IPS-18a (cell line): ENCODE results near the gene BCLAF1.

Source experiments
- H3K27ac ChIP-seq: one replicate; pipeline ENCODE4 v1.5.1; 2013; ENCODE audit warnings: low read length
- H3K27me3 ChIP-seq: one replicate; pipeline ENCODE4 v1.6.1; 2013; ENCODE audit warnings: mild to moderate bottlenecking, low read length; ENCODE audit not compliant: control insufficient read depth, insufficient read depth
- H3K36me3 ChIP-seq: one replicate; pipeline ENCODE4 v1.6.1; 2013; ENCODE audit warnings: low read depth, low read length; ENCODE audit not compliant: control insufficient read depth
- H3K4me1 ChIP-seq: one replicate; pipeline ENCODE4 v1.6.1; 2013; ENCODE audit warnings: low read depth, low read length; ENCODE audit not compliant: control insufficient read depth
- H3K4me3 ChIP-seq: one replicate; pipeline ENCODE4 v1.5.1; 2013; ENCODE audit warnings: low read length
- H3K9ac ChIP-seq: one replicate; pipeline ENCODE4 v1.6.1; 2013; ENCODE audit warnings: mild to moderate bottlenecking, low read length, moderate library complexity
- H3K9me3 ChIP-seq: one replicate; pipeline ENCODE4 v1.6.1; 2013; ENCODE audit warnings: low read depth, low read length; ENCODE audit not compliant: control insufficient read depth

Gene BCLAF1

GRCh38 chr6:136212608-136213007 is 77.0 kb downstream of the BCLAF1 start:
- Histone ChIP-seq H3K9me3 (no peaks in the 10 kb centered on the region), H3K27ac (no peak overlapping the region), H3K4me1 (no peaks in the 10 kb centered on the region), H3K36me3 (no peaks in the 10 kb centered on the region), H3K27me3 (no peaks in the 10 kb centered on the region), H3K9ac (no peak overlapping the region), H3K4me3 (no peak overlapping the region)

GRCh38 chr6:136210398-136211165 is 79.1 kb downstream of the BCLAF1 start:
- H3K9me3 ChIP-seq = no peaks in the 10 kb centered on the region
- no peaks in the 10 kb centered on the region for H3K27me3 ChIP-seq
- no peaks in the 10 kb centered on the region for H3K36me3 ChIP-seq
- no peak overlapping the region for H3K4me3 ChIP-seq
- no peak overlapping the region for H3K27ac ChIP-seq
- no peaks in the 10 kb centered on the region for H3K4me1 ChIP-seq
- H3K9ac ChIP-seq = no peak overlapping the region

GRCh38 chr6:136209496-136209895 is 80.2 kb downstream of the BCLAF1 start:
- Histone ChIP-seq H3K36me3 (no peaks in the 10 kb centered on the region), H3K9me3 (no peaks in the 10 kb centered on the region), H3K4me3 (no peak overlapping the region), H3K4me1 (no peaks in the 10 kb centered on the region), H3K27ac (no peak overlapping the region), H3K9ac (no peak overlapping the region), H3K27me3 (no peaks in the 10 kb centered on the region)

- no peak overlapping the region for H3K27ac ChIP-seq
- no peak overlapping the region for H3K4me3 ChIP-seq
- H3K9me3 ChIP-seq = no peaks in the 10 kb centered on the region
- H3K36me3 ChIP-seq = no peaks in the 10 kb centered on the region
- H3K4me1 ChIP-seq = no peaks in the 10 kb centered on the region
- H3K9ac ChIP-seq = no peak overlapping the region
- no peaks in the 10 kb centered on the region for H3K27me3 ChIP-seq
Measured at GRCh38 chr6:136208783-136209182, 80.9 kb downstream of the BCLAF1 start.
